ENCODE results near the gene PSG7. TPM values are rescaled to one million over a fixed set of nuclear protein-coding genes. Genes with fewer than 3 reads are reported as not detected.
"Not testable (repeated sequence)": the region's sequence is repeated elsewhere in the genome, so short reads cannot be mapped to it uniquely, and the experiment has no call there.

Gene PSG7
- not detected for total RNA-seq

DNA sequence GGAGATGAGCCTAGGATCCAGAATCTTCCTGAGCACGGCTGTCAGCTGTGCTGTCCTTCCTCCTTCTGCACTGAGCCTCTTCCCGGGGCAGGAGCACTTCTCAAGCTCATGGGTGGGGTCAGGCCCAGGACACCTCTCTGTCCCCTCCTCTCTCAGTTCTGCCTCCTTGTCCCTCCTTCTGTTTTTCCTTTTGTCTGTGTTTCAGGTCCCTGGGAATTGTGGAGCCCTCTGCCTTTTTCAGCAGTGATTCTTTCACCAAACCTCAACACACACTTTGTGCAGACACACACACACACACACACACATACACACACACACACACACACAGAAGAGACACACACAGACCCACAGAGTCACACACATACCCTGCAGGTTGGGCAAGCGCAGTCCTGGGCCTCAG lies at the start of gene PSG7:
PSG7 (minus strand) TSS at position 101 of the 400 bp plus-strand sequence. CDS start 131 bp downstream, outside the sequence.
- intact Hi-C loops (cut with DNase I) = not testable (repeated sequence)

DNA sequence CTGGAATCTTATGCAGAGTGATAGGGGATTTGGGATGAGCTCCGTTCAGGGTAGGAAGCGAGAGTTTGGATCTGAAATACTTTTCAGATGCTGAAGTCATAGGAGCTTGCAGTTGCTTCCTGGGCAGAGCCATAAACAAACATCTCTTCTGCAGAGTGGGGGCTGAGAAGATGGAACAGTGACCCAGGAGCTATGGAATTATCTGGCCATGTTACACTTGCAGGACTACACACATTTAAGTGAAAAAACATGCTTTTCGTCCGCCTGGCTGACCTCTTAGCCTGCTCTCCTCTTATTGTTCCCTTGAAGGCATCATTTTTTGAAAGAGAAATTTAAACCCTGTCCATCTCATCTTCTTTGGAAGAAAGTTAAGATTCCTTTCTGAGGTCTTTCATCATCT lies 48.6 kb upstream of the PSG7 start:
- ATAC-seq (no peak), DNase-seq (ENCODE audit: low spot score) (no peak)
- intact Hi-C loops (cut with DNase I) = no loop called here

More for the DNA sequence above, at the start of gene PSG7:
- DNase-seq (ENCODE audit: low spot score); ATAC-seq: not testable (repeated sequence)

DNA sequence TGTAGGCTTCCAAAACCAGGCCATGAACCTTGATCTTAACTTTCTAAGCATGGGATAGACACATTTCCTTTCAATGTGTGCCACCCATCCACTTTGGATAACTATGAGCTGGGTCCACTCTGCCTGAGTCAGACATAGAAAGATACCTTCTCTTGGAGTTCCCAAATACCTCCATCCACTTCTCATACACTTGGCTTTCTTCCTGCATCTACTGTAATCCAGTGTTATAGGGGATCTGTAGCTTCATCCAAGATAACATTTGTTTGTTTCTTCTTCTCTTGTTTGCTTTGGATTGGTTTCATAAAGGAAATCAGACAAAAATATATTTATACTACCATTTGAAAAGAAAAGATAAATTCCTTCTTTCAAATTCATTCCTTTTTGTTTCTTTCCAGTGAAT lies 45.1 kb upstream of the PSG7 start:
- DNase-seq (ENCODE audit: low spot score); ATAC-seq; intact Hi-C loops (cut with DNase I): not testable (repeated sequence)

DNA sequence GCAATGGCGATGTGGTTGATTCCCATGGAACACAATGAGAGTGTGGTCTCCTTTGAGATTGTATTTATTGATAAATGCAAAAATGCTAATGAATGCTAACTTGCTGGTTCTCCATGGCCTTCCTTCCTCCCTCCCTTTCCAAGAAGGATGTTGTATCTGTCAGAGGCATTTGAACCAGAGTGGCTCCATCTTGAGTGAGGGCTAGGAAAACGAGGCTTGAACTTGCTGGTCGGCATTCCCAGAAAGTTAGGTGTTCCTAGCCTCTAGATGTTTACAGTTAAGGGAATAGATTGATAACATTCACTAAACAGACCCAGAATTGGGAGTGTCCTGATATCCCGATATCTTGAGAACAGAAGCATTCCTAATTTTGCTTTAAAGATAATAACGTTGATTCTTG lies 34.4 kb upstream of the PSG7 start:
- intact Hi-C loops (cut with DNase I); DNase-seq (ENCODE audit: low spot score); ATAC-seq: not testable (repeated sequence)

DNA sequence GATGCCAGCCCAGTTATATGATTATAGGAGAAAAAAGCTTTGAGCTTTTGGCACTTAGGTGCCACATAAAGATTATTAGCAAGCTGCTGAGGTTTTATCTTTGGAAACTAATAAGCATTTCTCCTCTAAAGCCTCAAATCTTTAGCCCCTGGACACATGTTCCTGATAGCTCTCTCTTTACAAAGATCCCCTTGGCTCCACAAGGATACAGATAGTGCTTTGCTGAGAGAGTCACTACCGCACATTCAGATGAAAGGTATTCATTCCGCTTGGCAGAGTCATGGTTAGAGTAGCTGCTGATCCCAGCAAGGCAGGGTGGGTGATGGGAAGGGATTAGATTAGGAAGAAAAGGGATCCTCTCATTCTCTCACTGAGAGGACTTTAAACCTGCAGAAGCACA lies 28.2 kb upstream of the PSG7 start:
- intact Hi-C loops (cut with DNase I) = no loop called here
- ATAC-seq (no peak), DNase-seq (ENCODE audit: low spot score) (no peak)

DNA sequence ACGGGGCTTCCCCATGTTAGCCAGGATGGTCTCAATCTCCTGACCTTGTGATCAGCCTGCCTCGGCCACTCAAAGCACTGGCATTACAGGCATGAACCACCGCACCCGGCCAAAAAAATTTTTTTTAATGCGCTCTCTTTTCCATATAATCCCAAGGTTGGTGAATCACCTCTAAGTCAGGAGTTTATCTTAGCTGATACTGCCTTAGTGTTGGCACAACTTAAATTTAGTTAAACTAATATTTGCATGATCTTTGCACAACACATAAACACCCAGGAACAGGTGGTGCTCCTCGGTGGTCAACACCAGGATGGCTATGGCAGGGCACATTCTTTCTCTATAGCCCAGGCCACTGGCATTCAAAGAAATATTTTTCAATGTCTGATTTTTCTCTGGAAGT lies 24.1 kb upstream of the PSG7 start:
- no peak for DNase-seq (ENCODE audit: low spot score)
- no peak for ATAC-seq
- intact Hi-C loops (cut with DNase I) = no loop called here

DNA sequence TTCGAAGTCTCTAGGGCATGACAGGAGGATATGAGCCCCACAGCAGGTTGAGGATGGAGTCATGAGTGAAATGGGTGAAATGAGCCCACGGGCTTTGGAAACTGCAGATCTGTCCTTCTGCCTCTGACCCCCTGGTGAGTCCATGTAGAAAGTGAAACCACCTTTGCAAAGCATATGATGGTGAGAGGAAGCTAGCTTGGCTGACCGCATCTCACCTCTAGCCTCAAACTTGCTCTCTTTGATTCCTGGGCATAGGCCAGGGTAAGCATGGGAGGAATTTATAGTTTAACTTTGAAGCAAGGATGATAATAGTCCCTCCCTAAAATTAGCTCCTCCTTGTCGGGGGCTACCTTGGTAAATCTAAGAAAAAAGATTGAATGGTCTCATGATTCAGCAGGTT lies 15.1 kb upstream of the PSG7 start:
- intact Hi-C loops (cut with DNase I); DNase-seq (ENCODE audit: low spot score); ATAC-seq: not testable (repeated sequence)

DNA sequence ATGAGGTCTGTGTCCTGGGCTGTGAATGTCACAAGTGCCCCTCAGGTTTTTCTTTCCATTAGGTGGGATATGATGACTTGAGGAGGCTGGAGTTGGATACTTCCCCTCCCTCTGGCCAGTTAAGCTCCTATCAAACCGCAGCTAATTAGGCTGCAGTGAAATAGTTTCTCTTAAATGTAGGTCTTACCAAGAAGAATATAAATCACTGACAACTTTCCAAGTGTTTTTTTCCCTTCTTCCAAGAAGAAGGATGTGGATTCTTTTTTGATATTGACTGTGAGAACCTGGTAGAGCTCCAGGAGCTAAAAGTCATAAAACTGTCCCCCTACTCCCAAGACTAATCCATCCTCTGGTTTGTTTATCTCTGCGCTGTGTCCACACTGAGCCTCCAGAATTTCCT lies 14.5 kb upstream of the PSG7 start:
- intact Hi-C loops (cut with DNase I); ATAC-seq; DNase-seq (ENCODE audit: low spot score): not testable (repeated sequence)

DNA sequence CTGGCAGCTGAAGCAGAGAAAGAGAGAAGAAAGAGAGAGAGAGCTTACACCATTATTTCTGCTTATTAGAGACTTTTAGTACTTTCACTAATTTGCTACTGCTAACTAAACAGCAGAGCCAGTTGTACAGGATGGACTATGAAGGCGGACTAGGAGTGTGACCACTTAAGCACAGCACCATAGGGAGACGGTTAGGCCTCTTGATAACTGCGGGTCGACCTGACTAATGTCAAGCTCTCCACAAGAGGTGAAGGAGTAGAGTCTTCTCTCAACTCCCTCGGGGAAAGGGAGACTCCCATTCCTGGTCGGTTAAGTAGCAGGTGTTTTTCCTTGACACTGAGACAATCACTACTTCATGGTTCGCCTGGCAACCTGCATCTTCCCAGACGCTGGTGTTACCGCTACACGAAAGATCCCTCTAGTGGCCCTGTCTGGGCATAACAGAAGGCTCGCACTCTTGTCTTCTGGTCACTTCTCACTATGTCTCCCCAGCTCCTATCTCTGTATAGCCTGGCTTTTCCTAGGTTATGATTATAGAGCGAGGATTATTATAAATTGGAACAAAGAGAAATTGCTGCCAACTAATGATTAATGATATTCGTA lies 5.3 kb upstream of the PSG7 start:
- no peak for DNase-seq (ENCODE audit: low spot score)
- no peak for ATAC-seq
- intact Hi-C loops (cut with DNase I) = no loop called here

DNA sequence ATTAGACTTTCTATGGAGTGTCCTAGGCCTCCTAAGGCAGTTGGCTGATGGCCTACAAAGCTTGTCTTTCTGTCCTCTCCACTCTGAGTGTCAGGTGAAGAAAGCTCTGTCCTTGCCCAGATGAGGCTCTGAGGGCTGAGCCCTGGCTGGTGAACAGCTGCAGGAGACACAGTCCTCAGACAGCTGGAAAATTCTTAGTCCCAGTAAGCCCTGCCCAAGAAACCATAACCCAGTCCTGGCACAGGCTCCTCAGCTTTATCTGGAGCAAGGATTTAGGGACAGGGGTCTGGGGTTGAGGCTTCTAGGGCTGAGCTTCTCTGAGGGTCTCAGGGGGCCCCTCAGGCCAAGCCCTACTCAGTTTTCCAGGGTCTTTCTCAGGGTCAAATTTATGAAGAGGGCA lies 2.3 kb downstream of the PSG7 start:
- DNase-seq (ENCODE audit: low spot score); ATAC-seq; intact Hi-C loops (cut with DNase I): not testable (repeated sequence)

DNA sequence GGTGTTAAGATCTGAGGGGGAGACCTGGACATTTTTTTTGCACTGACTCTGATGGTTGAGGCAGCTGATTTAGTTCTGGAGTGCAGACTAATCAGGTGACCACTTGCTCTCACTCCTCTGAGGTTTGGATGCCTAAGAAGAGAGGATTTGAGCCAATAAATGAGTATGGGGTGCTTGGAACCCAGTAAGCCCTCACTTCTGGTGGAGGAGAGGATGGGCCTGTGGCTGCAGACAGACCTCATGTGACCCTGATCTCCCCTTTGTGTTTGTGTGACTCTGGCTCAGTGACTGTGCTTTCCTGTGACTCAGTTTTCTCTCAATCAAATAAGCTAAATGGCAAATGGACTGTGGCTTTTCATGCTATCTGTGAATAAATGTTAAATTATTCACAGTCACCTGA lies 2.8 kb downstream of the PSG7 start:
- intact Hi-C loops (cut with DNase I); ATAC-seq; DNase-seq (ENCODE audit: low spot score): not testable (repeated sequence)

DNA sequence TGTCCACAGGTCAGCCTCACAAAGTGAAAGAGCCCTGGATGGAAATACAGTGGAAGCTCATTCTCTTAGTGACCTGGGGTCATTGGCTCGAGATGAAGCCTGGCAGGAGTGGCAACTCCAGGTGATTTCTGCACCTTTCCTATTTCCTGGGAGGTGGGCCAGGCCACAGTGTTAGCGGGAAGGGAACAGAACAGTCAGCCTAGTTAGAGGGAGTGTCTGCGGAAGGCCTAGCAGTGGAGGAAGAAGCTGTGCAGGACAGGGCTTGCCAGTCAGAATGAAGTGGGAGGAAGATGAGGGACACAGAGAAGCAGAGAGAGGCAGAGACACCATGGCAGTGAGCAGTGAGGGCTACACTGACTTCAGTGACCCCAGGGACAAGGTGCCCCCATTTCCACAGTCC lies 3.6 kb downstream of the PSG7 start:
- ATAC-seq; DNase-seq (ENCODE audit: low spot score); intact Hi-C loops (cut with DNase I): not testable (repeated sequence)

DNA sequence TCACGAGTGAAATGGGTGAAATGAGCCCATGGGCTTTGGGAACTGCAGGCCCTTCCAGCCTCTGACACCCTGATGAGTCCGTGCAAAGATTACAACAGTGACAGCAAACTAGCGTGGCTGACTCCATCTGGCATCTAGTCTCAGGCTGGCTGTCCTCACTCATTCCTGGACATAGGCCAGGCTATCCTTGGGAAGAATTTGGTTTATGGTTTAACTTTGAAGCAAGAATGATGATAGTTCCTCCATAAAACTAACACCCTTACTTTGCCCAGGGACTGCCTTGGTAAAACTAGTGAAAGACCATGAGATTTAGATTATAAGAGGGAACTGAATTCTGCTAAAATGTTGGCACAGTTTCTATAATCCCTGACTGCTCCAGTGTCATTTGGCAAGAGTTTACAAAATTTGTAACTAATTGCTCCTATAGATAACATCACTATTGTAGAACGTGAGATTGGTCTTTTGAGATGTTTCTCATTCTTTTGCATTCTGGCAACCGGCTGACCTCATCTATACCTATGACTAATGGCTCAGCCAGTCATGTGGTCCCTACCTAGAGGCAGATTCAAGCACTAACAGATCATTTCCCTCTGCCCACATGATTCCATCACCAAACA lies 4.4 kb downstream of the PSG7 start:
- DNase-seq (ENCODE audit: low spot score); ATAC-seq; intact Hi-C loops (cut with DNase I): not testable (repeated sequence)

DNA sequence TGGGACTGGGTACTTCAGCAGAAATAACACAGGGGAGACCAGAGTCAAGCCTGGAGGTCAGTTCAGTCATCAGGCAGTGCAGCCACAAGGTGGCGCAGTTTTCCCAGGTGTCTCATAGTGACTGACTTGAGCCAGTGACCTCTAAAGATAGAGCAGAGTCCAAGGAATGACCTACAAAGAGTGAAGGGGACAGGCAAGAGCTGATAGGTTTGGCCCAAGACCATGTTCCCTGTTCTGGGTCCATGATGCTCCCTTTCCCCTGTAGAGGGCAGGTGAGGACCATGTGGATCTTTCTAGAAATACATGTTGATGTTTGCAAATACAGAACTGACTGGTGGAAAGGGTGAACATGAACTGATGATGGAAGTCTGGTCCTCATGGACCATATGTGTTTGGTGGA lies 6.8 kb downstream of the PSG7 start:
- DNase-seq (ENCODE audit: low spot score); intact Hi-C loops (cut with DNase I); ATAC-seq: not testable (repeated sequence)

DNA sequence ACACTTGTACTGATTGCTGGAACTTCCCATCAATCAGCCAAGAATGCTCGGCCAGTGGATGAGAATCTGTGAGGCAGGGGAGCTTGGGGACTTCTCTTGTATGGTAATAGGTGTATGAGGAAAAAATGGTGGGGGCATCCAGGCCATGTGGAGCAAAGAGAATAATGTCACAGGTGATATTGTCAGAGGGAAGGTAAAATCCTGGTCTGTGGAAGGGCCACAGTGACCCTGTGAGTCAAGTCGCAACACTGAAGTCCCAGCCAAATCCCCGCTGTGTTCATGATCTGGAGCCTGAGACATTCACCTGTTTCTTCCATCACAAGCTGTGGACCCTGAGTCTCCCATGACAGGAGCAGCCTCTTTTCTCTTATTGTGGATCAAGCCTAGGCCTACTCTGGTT lies 8.1 kb downstream of the PSG7 start:
- intact Hi-C loops (cut with DNase I) = no loop called here
- DNase-seq (ENCODE audit: low spot score) (no peak), ATAC-seq (no peak)

DNA sequence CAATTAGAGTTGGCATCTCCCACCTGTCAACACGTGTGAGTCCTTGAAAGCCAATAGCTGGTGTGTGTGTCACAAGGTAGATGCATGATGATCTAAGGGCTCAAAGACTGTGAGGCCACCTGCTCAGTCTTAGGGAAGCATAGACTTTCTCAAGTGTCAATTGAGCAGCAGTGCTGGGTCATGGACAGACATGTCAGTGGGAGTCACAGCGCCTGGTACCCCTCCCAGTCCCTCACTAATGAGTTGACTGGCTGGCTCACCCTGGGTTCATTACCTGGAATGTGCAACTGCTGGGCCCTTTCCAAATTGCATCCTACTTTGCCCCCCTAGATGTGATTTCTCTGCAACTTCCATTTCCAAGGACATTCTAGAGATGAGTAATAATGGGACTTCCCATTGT lies 10.2 kb downstream of the PSG7 start:
- no peak for DNase-seq (ENCODE audit: low spot score)
- intact Hi-C loops (cut with DNase I) = no loop called here
- no peak for ATAC-seq

DNA sequence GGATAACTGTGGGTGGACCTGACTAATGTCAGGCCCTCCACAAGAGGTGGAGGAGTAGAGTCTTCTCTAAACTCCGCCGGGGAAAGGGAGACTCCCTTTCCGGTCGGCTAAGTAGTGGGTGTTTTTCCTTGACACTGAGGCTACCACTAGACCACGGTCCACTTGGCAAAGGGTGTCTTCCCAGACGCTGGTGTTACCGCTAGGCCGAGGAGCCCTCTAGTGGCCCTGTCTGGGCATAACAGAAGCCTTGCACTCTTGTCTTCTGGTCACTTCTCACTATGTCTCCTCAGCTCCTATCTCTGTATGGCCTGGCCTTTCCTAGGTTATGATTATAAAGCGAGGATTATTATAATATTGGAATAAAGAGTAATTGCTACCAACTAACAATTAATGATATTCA lies 13.9 kb downstream of the PSG7 start:
- DNase-seq (ENCODE audit: low spot score); intact Hi-C loops (cut with DNase I); ATAC-seq: not testable (repeated sequence)

DNA sequence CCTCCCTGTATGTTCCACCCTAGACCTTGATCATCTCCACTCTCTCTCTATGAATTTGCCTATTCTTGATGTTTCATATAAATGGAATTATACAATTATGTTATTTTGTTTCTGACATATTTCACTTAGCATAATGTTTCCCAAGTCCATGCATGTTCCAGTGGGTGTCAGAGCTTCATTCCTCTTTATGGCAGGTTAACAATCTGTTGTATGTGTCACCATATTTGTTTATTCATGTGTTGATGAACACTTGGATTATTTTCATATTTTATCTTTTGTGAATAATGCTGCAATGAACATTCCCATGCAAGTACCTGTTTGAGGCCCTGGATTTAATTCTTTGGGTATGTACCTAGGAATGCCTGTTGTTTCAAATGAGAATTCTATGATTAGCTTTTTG lies 16.0 kb downstream of the PSG7 start:
- not testable (repeated sequence) for DNase-seq (ENCODE audit: low spot score)

DNA sequence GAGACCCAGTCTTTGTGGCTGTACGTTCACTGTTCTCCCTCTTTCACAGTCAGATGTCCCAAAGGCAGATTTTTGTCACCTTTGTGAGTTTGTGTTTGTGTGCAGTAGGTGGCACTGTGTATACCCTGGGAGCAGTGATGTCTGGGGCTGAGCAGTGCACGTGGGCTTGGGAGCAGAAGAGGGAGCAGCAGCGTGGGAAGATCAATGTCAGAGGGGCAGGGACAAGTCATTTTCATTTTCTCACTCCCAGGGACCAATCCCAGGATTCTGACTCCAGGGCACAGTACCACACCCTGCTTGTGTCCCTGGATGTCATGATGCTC lies 17.3 kb downstream of the PSG7 start:
- no peak for DNase-seq (ENCODE audit: low spot score)
- intact Hi-C loops (cut with DNase I) = no loop called here
- no peak for ATAC-seq

More for the DNA sequence above, 16.0 kb downstream of the PSG7 start:
- intact Hi-C loops (cut with DNase I); ATAC-seq: not testable (repeated sequence)

DNA sequence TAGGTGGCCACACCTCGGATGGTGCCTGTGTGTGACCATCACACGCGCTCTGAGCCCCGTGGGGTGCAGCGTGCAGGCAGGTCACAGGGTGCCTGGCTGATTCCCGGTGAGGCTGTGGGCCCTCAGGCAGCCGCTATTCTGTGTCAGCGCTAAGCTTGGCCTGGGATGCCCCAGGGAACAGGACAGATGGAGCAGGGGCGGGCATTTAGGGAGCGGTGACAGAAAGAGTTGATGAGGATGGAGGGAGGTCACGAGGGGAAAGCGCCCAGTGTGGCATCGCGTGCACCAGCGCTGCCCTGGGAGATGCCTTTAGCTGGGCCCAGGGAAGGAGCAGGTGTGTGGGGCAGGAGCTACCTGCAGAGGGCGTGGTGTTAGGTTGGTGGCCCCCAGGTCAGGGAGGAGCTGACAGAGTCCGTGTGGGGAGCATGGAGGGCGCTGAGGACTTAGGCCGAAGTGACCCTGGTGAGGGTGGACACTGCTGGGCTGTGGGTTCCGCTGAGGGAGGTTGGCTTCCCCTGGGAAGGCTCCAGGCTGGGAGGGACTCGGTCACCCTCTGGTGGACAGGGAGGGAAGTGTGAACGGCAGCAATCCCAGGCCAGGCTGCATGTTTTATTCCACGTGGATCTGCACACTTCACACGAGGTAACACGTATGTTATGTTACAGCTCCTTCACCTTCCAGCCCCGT lies 17.8 kb downstream of the PSG7 start:
- DNase-seq (ENCODE audit: low spot score); intact Hi-C loops (cut with DNase I); ATAC-seq: not testable (repeated sequence)
